Adrenal gland (tissue), 5 donors: ENCODE results near the gene EBLN2.

Experiments
- POLR2A ChIP-seq, 2 donors: fragments of 450-650 bp; IDR thresholded peaks; one replicate each; pipeline ENCODE4 v1.6.1; 2017; ENCODE audit warnings: antibody characterized with exemption in 2 of 2, mild to moderate bottlenecking in 2 of 2, moderate library complexity in 1 of 2
- TF ChIP-seq, protein P1 (sequence below), 6 experiments: fragments of 450-650 bp in 4 of 6; fragments of 200-600 bp in 2 of 6; sonication (generic) in 1 of 6; IDR thresholded peaks; 1 replicate in 5 of 6; 2 replicates in 1 of 6; pipeline versions ENCODE4 v1.5.1 to v1.8.0; 2016 to 2021; ENCODE audit warnings: antibody characterized with exemption in 6 of 6, mild to moderate bottlenecking in 2 of 6, moderate library complexity in 1 of 6
- donor health status: DM: no; HTN: no; CAD: no.

DNA sequence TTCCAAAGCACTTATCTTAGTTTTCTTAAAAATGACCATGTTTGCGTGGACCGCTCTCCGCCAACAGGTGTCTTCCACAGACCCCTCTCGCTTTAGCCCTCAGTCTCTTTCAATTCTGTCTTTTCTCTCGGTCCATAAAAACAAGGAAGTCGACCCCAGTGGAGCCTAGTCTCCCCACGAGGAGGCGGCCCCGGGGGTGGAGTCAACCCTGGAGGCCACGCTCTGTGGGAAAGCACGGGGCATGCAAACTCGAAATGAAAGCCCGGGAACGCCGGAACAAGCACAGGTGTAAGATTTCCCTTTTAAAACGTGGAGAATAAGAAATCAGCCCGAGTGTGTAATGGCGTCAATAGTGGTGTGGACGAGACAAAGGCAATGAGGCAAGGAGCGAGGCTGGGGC lies 49.1 kb downstream of the EBLN2 start:
- TF ChIP-seq POLR2A (IDR thresholded peaks at IDR 0.05) = no peak
- TF ChIP-seq, protein P1, sequence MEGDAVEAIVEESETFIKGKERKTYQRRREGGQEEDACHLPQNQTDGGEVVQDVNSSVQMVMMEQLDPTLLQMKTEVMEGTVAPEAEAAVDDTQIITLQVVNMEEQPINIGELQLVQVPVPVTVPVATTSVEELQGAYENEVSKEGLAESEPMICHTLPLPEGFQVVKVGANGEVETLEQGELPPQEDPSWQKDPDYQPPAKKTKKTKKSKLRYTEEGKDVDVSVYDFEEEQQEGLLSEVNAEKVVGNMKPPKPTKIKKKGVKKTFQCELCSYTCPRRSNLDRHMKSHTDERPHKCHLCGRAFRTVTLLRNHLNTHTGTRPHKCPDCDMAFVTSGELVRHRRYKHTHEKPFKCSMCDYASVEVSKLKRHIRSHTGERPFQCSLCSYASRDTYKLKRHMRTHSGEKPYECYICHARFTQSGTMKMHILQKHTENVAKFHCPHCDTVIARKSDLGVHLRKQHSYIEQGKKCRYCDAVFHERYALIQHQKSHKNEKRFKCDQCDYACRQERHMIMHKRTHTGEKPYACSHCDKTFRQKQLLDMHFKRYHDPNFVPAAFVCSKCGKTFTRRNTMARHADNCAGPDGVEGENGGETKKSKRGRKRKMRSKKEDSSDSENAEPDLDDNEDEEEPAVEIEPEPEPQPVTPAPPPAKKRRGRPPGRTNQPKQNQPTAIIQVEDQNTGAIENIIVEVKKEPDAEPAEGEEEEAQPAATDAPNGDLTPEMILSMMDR (IDR thresholded peaks at IDR 0.05) = no peak
